ENCODE measurements around the gene ELOF1. TPM values are rescaled to one million over a fixed set of nuclear protein-coding genes. Genes with fewer than 3 reads are reported as not detected.
A peak's percentile ranks its signal among the peaks of the same experiment; 100 is the strongest.
"Not testable (repeated sequence)": the region's sequence is repeated elsewhere in the genome, so short reads cannot be mapped to it uniquely, and the experiment has no call there.

Gene ELOF1
- 15.0 and 23.9 TPM in 2 replicates for total RNA-seq
- polyA plus RNA-seq (2012) = 48.4 TPM

DNA sequence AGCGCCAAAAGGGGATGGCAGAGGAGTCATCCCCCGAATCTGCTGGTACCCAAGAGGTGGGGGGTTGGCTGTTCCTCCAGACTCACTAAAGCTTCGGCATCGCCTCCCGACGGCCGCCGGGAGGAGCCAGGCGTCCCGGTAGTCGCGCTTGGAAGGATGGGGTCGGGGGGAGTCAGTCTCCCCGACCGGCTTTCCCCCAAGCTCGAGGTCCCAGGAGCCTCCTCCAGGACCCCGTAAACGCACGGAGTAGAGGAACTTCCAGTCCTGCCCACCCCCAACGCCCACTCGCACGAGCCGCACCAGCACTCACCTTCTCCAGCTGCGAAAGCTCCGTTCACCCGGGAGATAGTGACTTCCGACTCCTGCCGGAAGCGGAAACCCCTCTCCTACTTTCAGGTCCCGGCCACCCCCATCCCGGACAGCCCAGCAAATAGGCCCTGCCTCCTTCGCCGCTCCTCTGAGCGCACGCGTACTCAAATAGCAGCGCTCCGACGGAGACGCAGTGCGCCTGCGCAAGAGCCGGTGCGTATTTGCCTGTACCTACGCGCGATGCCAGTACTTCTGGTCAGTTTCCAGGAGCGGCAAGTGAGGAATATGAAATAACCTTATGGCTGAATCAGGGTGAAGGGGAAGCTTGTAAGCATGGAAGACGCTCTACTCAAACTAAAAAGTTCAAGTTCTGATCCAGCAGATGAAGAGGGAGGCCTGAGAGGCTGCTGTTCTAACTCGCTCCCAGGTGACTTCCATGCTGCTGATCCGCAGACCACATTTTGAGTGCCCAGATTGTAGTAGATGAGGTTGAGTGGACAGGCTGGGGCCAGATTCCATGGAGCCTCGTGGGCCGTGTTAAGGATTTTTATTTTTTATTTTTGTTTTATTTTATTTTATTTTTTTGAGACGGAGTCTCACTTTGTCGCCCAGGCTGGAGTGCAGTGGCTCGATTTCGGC is at the start of gene ELOF1:
Gene ELOF1 (minus strand): TSS at position 350 of the 948 bp plus-strand sequence. CDS start 4,883 bp downstream, outside the sequence.
- DNase-seq (ENCODE audit: low read depth) = peak; percentile 98

DNA sequence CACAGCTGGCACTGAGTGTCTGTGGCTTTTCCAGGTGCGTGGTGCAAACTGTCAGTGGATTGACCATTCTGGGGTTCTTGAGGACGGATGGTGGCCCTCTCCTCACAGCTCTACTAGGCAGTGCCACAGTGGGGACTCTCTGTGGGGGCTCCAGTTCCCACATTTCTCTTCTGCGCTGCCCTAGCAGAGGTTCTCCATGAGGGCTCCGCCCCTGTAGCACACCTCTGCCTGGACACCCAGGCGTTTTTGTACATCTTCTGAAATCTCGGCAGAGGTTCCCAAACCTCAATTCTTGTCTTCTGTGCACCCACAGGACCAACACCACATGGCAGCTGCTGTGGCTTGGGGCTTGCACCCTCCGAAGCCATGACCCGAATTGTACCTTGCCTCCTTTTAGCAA is 47.5 kb upstream of the ELOF1 start:
- no peak for DNase-seq (ENCODE audit: low read depth)

- not testable (repeated sequence) for DNase-seq (ENCODE audit: low read depth)
These were observed 40.7 kb upstream of the ELOF1 start for GRCh38 chr19:11599704-11600103.

DNA sequence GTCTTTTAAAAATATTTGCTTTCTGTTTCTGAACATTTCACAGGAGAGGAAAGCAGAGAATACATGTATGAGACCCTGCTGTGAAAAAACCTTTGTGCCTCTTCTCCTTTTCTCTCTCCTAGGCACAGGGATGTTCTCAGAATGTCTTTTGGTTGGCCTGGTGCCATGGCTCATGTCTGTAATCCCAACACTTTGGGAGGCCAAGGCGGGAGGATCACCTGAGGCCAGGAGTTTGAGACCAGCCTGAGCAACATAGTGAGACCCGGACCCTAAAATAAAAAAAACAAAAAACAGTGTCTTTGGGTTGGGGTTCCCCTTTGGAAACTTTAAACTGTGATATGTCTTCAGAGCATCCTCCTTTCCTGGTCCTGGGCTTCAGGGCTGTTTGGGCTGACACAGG is 39.7 kb upstream of the ELOF1 start:
- no peak for DNase-seq (ENCODE audit: low read depth)

DNA sequence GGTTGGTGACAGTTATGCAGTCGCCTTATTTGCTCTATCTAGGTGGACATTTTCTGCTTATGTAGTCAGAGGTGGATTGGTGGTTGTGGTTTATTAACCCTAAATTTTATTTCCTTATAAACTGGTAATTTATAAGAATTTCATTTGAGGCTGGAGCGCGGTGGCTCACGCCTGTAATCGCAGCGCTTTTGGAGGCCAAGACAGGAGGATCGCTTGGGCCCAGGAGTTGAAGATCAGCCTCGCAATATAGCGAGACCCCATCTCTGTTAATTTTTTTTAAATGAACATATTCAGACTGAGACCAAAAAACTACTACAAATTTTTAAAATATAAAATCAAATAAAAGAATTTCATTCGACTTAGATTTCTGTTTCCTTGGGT is 39.1 kb upstream of the ELOF1 start:
- no peak for DNase-seq (ENCODE audit: low read depth)

DNA sequence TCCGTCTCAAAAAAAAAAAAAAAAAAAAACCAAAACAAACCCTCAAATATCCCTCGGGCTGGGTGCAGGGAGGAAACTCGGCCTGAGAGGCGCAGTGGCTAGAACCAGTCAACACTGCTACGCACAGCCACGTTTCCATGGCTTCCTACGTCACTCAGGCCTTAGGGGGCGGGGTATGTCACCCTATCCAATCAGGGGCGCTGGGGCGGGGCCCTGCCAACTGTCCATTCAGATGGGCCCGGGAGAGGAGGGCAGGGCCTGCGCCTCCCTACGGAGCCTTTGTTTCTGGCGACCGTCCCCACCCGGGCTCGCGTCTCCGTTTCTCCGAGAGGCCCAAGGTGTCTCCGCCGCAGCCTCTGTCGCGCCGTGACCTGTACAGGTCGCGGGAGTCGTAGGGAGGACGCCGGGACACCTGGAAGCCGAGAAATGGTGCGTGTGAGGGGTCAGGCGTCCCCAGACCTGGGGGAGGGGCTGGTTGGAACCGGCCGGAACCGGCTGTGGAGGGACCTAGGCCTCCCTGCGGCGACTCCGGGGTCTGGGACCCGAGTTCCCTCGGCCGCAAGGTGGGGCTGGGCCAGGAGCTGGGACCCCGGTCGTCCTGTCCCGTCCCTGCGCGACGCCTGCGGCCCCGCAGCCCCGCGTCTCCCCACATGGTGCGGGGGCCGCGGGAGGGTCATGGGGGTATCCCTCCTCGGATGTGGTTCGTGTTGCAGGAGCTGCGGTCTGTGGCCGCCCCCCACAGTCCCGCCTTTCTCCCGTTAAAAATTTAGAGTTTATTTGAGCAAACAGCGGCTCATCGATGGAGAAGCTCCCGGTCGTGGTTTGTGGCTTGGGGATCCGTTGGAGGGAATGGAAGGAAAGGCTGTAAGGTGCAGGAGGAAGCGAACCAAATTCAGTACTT is 38.4 kb upstream of the ELOF1 start, which contains the start of gene ZNF627:
Gene ZNF627 (plus strand): TSS at position 282 of the 901 bp plus-strand sequence. CDS start 145 bp downstream, at position 427.
- peak; percentile 98 for DNase-seq (ENCODE audit: low read depth)

DNA sequence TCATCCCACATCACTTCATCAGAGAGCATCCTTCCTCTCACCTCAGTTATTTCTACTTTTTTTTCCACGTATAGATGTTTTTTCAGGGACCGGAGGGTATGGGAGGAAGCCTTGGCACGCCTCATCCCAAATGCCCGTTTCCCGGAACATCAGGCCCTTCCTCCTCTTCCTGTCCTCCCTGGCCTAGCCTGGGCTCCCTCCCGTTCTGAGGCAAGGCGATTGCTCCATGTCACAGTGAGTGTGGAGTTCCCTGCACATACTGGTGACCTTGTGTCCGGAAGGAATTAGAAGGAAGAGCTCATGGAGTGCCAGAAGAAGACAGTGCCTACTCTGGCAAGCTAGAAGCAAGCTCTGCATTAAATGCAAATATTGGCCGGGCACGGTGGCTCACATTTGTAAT is 37.1 kb upstream of the ELOF1 start:
- DNase-seq (ENCODE audit: low read depth) = no peak

GRCh38 chr19:11594084-11594483 is 35.1 kb upstream of the ELOF1 start:
- DNase-seq (ENCODE audit: low read depth) = no peak

GRCh38 chr19:11587975-11588631 is 29.1 kb upstream of the ELOF1 start:
- no peak for DNase-seq (ENCODE audit: low read depth)

DNA sequence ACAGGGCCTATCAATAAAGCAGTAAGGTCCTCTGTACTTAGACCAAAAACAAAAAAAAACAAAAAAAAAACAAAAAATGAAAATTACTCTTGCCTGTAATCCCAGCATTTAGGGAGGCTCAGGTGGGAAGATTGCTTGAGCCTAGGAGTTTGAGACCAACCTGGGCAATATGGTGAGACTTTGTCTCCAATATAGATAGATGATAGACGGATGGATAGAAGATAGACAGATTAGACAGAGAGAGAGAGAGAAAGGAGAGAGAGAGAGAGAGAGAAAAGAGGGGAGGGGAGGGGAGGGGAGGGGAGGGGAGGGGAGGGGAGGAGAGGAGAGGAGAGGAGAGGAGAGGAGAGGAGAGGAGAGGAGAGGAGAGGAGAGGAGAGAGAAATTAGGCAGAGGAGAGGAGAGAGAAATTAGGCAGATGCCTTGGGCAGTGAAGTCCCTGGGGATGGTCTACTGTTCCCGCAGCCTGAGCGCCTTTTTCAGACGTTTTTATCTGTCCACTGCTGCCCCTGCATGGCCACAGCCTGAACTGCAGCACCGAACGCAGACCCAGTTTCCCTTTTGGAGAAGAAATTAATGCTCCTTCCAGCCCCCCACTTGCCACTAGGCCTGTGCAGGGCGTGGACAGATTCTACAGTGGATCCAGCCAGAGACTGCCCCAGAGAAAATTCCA is 28.4 kb upstream of the ELOF1 start:
- peak; percentile 71 for DNase-seq (ENCODE audit: low read depth)

DNA sequence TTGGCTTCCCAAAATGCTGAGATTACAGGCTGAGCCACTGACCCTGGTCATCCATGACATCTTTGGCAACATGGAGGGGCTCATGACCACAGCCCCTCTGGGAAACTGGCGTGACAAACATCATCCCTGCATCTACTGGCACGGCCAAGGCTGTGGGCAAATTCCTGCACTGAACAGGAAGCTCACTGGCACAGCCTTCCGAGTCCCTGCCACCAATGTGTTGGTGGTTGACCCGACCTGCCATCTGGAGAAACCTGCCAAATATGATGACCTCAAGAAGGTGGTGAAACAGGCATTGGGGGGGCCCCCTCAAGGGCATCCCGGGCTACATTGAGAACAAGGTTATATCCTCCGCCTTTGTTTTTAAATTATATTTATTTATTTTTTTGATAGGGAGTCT is 27.3 kb upstream of the ELOF1 start:
- no peak for DNase-seq (ENCODE audit: low read depth)

DNA sequence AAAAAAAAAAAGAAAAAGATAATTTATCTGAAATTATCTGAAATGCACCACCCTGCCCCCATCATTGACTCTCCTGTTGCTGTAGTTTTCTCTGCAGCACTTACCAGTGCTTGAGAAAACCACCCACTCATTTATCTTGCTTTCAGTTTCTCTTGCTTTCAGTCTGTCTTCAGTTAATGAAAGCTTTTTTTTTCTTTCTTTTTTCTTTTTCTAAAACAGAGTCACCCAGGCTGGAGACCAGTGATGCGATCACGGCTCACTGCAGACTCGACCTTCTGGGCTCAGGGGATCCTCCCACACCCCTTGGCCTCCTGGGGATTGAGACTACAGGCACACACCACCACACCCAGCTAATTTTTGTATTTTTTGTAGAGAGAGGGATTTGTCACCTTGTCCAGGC is 22.7 kb upstream of the ELOF1 start:
- DNase-seq (ENCODE audit: low read depth) = no peak

DNA sequence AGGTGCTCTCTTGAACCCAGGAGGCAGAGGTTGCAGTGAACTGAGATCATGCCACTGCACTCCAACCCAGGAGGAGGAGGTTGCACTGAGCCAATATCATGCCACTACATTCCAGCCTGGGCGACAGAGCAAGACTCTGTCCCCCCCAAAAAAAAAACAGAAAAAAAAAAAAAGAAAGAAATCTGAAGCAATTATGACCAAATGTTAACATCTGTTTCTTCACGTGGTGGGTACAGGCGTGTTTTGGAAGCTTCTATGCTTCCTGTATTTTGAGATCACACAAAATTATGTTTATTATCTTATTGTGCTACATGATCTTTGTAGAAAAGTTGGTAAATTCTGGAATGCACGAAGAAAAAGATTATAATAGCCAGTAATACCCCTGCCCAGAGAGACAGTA is 21.1 kb upstream of the ELOF1 start:
- no peak for DNase-seq (ENCODE audit: low read depth)

GRCh38 chr19:11578258-11579142 is 19.5 kb upstream of the ELOF1 start:
- DNase-seq (ENCODE audit: low read depth) = peak; percentile 26

DNA sequence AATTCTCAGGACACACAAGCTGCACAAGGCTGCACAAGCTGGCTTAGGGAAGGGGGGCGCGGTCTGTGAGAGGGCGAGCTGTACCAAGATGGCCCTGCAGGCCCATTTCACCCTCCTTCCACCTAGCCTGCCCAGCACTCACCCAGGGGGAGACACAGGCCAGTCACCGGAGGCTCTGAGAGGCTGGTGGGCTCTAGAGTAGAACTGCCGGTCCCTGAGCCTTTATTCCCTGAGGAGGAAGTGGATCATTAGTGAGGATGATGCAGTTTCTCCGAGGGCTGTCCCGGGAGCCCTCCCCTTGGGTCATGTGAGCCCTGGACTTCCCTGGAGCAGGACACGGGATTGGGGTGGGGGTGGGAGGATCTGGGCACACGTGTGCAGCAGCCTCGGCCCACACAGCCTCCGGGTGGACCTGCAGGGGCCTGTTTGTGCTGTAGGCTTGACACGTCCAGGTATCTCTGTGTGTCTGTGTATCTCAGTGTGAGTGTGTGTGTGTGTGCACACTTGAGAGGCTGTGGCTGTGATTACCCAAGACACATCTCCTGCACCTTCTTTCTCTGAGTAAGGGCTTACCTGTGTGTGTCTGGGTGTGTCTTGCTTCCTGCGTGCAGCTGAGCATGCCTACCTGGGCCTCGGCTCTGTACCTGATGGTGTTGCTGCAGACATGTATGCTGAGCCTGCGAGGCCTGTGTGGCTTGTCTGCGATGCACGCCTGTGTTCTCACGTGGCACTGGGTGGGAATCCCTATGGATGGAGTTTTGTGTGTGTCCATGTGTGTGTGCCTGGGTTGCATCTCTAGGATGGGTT is 18.6 kb upstream of the ELOF1 start, which contains the start of gene ACP5:
Gene ACP5 (minus strand): TSS at position 195 of the 807 bp plus-strand sequence. CDS start 328 bp downstream, outside the sequence.
- no peak for DNase-seq (ENCODE audit: low read depth)

DNA sequence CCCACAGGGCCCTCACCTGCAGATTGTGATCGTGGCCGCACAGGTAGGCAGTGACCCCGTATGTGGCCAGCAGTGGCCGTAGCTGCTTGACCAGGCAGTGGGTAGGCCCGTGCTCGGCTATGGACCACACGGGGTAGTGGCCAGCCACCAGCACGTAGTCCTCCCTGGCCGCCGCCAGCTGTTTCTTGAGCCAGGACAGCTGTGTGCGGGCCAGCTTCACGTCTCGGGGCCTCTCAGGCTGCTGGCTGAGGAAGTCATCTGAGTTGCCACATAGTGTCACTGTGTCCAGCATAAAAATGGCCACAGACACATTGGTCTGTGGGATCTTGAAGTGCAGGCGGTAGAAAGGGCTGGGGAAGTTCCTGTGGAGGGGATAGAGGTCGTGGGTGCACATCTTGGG is 17.2 kb upstream of the ELOF1 start:
- no peak for DNase-seq (ENCODE audit: low read depth)

GRCh38 chr19:11574689-11575088 is 15.7 kb upstream of the ELOF1 start:
- no peak for DNase-seq (ENCODE audit: low read depth)

- not testable (repeated sequence) for DNase-seq (ENCODE audit: low read depth)
These were observed 14.7 kb upstream of the ELOF1 start for GRCh38 chr19:11573763-11574162.

DNA sequence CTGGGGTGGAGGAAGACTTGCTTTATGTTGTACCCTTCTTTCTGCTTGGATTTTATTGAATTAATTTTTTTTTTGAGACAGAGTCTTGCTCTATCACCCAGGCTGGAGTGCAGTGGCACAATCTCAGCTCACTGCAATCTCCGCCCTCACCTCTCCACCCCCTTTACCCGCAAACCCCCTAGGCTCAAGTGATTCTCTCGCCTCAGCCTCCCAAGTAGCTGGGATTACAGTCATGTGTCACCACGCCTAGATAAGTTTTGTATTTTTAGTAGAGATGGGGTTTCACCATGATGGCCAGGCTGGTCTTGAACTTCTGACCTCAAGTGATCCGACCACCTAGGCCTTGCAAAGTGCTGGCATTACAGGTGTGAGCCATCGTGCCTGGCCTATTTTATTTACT is 14.3 kb upstream of the ELOF1 start:
- DNase-seq (ENCODE audit: low read depth) = not testable (repeated sequence)

Data from myocyte (in vitro differentiated cells).